ENCODE data around the gene MYO3B.

GRCh38 chr2:170141865-170142264 is 36.1 kb upstream of the MYO3B start:
- TF ChIP-seq CTCF (IDR thresholded peaks at IDR 0.05; ENCODE audit: low read length) (no peak), EZH2 (optimal IDR thresholded peaks at IDR 0.05; ENCODE audit: low read depth, low read length) (no peak)
